Stimulated activated CD8-positive, alpha-beta memory T cell treated with anti-CD3 and anti-CD28 coated beads, Interleukin-4, amount 100 ng/mL, for 24 hours (primary cell): ENCODE results near the gene ZNF541.
A peak's percentile ranks its signal among the peaks of the same experiment; 100 is the strongest.

ENCODE experiments used
- DNase-seq: peaks from one replicate; pipeline ENCODE4 v3.0.0-alpha.2; 2020; ENCODE audit warnings: low read depth

ZNF541 gene

GRCh38 chr19:47573071-47574026 lies at the start of gene ZNF541:
Gene ZNF541, minus strand, starts transcription at chr19:47573148. Its CDS starts 17,292 bp downstream, at chr19:47555856.
- DNase-seq, result peak; percentile 72

- DNase-seq, result no peak
Measured at GRCh38 chr19:47619763-47620162, 46.8 kb upstream of the ZNF541 start.

- DNase-seq, result no peak
Measured at GRCh38 chr19:47618771-47619170, 45.8 kb upstream of the ZNF541 start.

- no peak for DNase-seq
Measured at GRCh38 chr19:47615714-47616113, 42.8 kb upstream of the ZNF541 start.

GRCh38 chr19:47615230-47615629 lies 42.3 kb upstream of the ZNF541 start:
- no peak for DNase-seq

GRCh38 chr19:47614559-47614958 lies 41.6 kb upstream of the ZNF541 start:
- DNase-seq, result no peak

- no peak for DNase-seq
Measured at GRCh38 chr19:47614021-47614295, 41.0 kb upstream of the ZNF541 start.

- no peak for DNase-seq
Measured at GRCh38 chr19:47613165-47614020, 40.4 kb upstream of the ZNF541 start.

GRCh38 chr19:47610902-47611301 lies 38.0 kb upstream of the ZNF541 start:
- DNase-seq, result no peak

- DNase-seq, result no peak
Measured at GRCh38 chr19:47609906-47610894, 37.3 kb upstream of the ZNF541 start.

GRCh38 chr19:47608969-47609905 lies 36.3 kb upstream of the ZNF541 start, which contains the start of gene BICRA:
Gene BICRA, plus strand, starts transcription at chr19:47609134. Its CDS starts 64,441 bp downstream, at chr19:47673575.
- DNase-seq, result peak; percentile 74

GRCh38 chr19:47608074-47608918 lies 35.3 kb upstream of the ZNF541 start:
- peak; percentile 95 for DNase-seq

GRCh38 chr19:47607564-47608073 lies 34.7 kb upstream of the ZNF541 start:
- DNase-seq, result no peak

GRCh38 chr19:47603706-47604565 lies 31.0 kb upstream of the ZNF541 start:
- DNase-seq, result no peak

GRCh38 chr19:47601180-47601904 lies 28.4 kb upstream of the ZNF541 start:
- no peak for DNase-seq

- DNase-seq, result peak; percentile 99
Measured at GRCh38 chr19:47600246-47601179, 27.6 kb upstream of the ZNF541 start.
